H1 (cell line): ENCODE measurements around the gene PPOX. TPM values are rescaled to one million over a fixed set of nuclear protein-coding genes. Genes with fewer than 3 reads are reported as not detected.
A peak's percentile ranks its signal among the peaks of the same experiment; 100 is the strongest.

Source experiments
- CTCF ChIA-PET: fragments of 300-600 bp; sonication (Branson Sonifier 250); formaldehyde crosslinking; loops from one replicate; lab custom pipeline; 2021; ENCODE audit not compliant: partially characterized antibody; lab: Charles Lee
- POLR2A ChIA-PET: fragments of 300-600 bp; sonication (Branson Sonifier 250); formaldehyde crosslinking; loops from one replicate; lab custom pipeline; 2021; ENCODE audit warnings: inconsistent platforms; ENCODE audit not compliant: partially characterized antibody; lab: Charles Lee
- DNase-seq, 2 experiments: peaks; one replicate each; pipeline versions ENCODE4 v3.0.0 to v3.0.0-alpha.2; 2010 to 2022; ENCODE audit warnings: low spot score in 2 of 2, low read depth in 1 of 2, mixed read lengths in 1 of 2
- FAIRE-seq: peaks from 2 replicates; lab custom pipeline; 2011; peaks lifted over from hg19 to GRCh38; lab: Jason Lieb, UNC
- H2AFZ ChIP-seq: 2 replicates; pipeline ENCODE4 v1.8.1; 2012; ENCODE audit warnings: low read length, inconsistent platforms
- H2AK5ac ChIP-seq: 2 replicates; pipeline ENCODE4 v1.6.1; 2013; ENCODE audit warnings: low read depth, low read length
- H2BK120ac ChIP-seq: replicated peaks from 2 replicates; pipeline ENCODE3; 2013; ENCODE audit warnings: low read depth, low read length, inconsistent platforms
- H2BK12ac ChIP-seq: 2 replicates; pipeline ENCODE4 v1.6.1; 2013; ENCODE audit warnings: low read depth, low read length
- H2BK15ac ChIP-seq: 2 replicates; pipeline ENCODE4 v1.6.1; 2013; ENCODE audit warnings: low read length
- H2BK20ac ChIP-seq: 2 replicates; pipeline ENCODE4 v1.6.1; 2013; ENCODE audit warnings: low read length
- H2BK5ac ChIP-seq: 2 replicates; pipeline ENCODE4 v1.6.1; 2013; ENCODE audit warnings: low read depth, low read length
- H3K14ac ChIP-seq: 2 replicates; pipeline ENCODE4 v1.6.1; 2013; ENCODE audit warnings: inconsistent platforms; ENCODE audit not compliant: insufficient read length
- H3K18ac ChIP-seq: 2 replicates; pipeline ENCODE4 v1.6.1; 2013; ENCODE audit warnings: low read length; ENCODE audit errors: extremely low read depth
- H3K23ac ChIP-seq: 2 replicates; pipeline ENCODE4 v1.6.1; 2013; ENCODE audit warnings: inconsistent platforms; ENCODE audit not compliant: insufficient read length
- H3K23me2 ChIP-seq: 2 replicates; pipeline ENCODE4 v1.6.1; 2013; ENCODE audit warnings: low read depth, low read length
- H3K27ac ChIP-seq: 2 replicates; pipeline ENCODE4 v1.6.1; 2011; ENCODE audit warnings: low read depth, low read length, inconsistent platforms
- H3K27me3 ChIP-seq, 4 experiments: replicated peaks in 1 of 4; 1 replicate in 1 of 4; 2 replicates in 3 of 4; pipeline versions ENCODE4 v1.6.1 to v1.8.1; 2011 to 2013; ENCODE audit warnings: low read length in 3 of 4, mild to moderate bottlenecking in 3 of 4, inconsistent platforms in 2 of 4, mixed read lengths in 2 of 4, moderate library complexity in 1 of 4; ENCODE audit not compliant: control insufficient read depth in 3 of 4, insufficient read depth in 3 of 4; ENCODE audit errors: extremely low read depth in 1 of 4
- H3K36me3 ChIP-seq, 4 experiments: 2 replicates each; pipeline versions ENCODE4 v1.6.1 to v1.8.1; 2011 to 2013; ENCODE audit warnings: mild to moderate bottlenecking in 4 of 4, low read length in 3 of 4, moderate library complexity in 2 of 4, control low read depth in 1 of 4, inconsistent platforms in 1 of 4; ENCODE audit not compliant: insufficient read depth in 4 of 4, control insufficient read depth in 2 of 4
- H3K4ac ChIP-seq: replicated peaks from 2 replicates; pipeline ENCODE3; 2013; ENCODE audit warnings: low read length, low read depth, mixed read lengths, inconsistent platforms; ENCODE audit not compliant: insufficient read length
- H3K4me1 ChIP-seq, 4 experiments: replicated peaks in 1 of 4; 1 replicate in 1 of 4; 2 replicates in 3 of 4; pipeline versions ENCODE4 v1.6.1 to v1.8.1; 2011 to 2013; ENCODE audit warnings: low read length in 3 of 4, inconsistent platforms in 2 of 4, mixed read lengths in 1 of 4; ENCODE audit not compliant: insufficient read depth in 4 of 4, control insufficient read depth in 3 of 4
- H3K4me2 ChIP-seq, 2 experiments: 2 replicates each; pipeline versions ENCODE4 v1.6.1 to v1.8.1; 2011 to 2013; ENCODE audit warnings: low read depth in 2 of 2, low read length in 2 of 2, control low read depth in 1 of 2, inconsistent platforms in 1 of 2, mild to moderate bottlenecking in 1 of 2; ENCODE audit not compliant: insufficient read depth in 1 of 2
- H3K4me3 ChIP-seq, 4 experiments: fragments of 200-600, 300-600 bp in 1 of 4; sonication (generic), shearing (Covaris generic), sonication (Bioruptor Twin) in 1 of 4; 2 replicates each; pipeline versions ENCODE4 v1.5.1 to v1.8.1; 2011 to 2016; ENCODE audit warnings: low read length in 4 of 4, low read depth in 3 of 4, control low read depth in 2 of 4, inconsistent platforms in 2 of 4, mild to moderate bottlenecking in 2 of 4, mixed read lengths in 1 of 4, moderate library complexity in 1 of 4; ENCODE audit not compliant: insufficient read depth in 2 of 4; ENCODE audit errors: extremely low read depth in 1 of 4
- H3K56ac ChIP-seq: replicated peaks from 2 replicates; pipeline ENCODE3; 2013; ENCODE audit warnings: low read depth, mild to moderate bottlenecking, mixed read lengths, low read length, inconsistent platforms; ENCODE audit not compliant: insufficient read length
- H3K79me1 ChIP-seq: 2 replicates; pipeline ENCODE4 v1.6.1; 2013; ENCODE audit warnings: low read depth, low read length, control low read depth
- H3K79me2 ChIP-seq, 2 experiments: 2 replicates each; pipeline versions ENCODE4 v1.6.1 to v1.8.1; 2012 to 2013; ENCODE audit warnings: low read length in 2 of 2, mild to moderate bottlenecking in 2 of 2, inconsistent platforms in 1 of 2; ENCODE audit not compliant: insufficient read depth in 2 of 2, control insufficient read depth in 1 of 2
- H3K9ac ChIP-seq, 4 experiments: replicated peaks in 1 of 4; 1 replicate in 1 of 4; 2 replicates in 3 of 4; pipeline versions ENCODE4 v1.6.1 to v1.8.1; 2011 to 2013; ENCODE audit warnings: low read depth in 3 of 4, low read length in 3 of 4, control low read depth in 2 of 4, mild to moderate bottlenecking in 2 of 4, moderate library complexity in 2 of 4, inconsistent platforms in 1 of 4; ENCODE audit errors: extremely low read depth in 1 of 4
- H3K9me3 ChIP-seq, 2 experiments: 2 replicates each; pipeline versions ENCODE4 v1.6.1 to v1.8.1; 2012 to 2013; ENCODE audit warnings: mild to moderate bottlenecking in 2 of 2, moderate library complexity in 2 of 2, control low read depth in 1 of 2, inconsistent platforms in 1 of 2, low read depth in 1 of 2, low read length in 1 of 2, mixed read lengths in 1 of 2; ENCODE audit not compliant: insufficient read depth in 2 of 2
- H4K20me1 ChIP-seq, 2 experiments: replicated peaks in 1 of 2; 2 replicates each; pipeline versions ENCODE3 to v1.8.1; 2011 to 2013; ENCODE audit warnings: inconsistent platforms in 2 of 2, low read length in 2 of 2, mild to moderate bottlenecking in 1 of 2; ENCODE audit not compliant: insufficient read depth in 2 of 2, control insufficient read depth in 1 of 2
- H4K5ac ChIP-seq: 2 replicates; pipeline ENCODE4 v1.6.1; 2013; ENCODE audit warnings: low read length, low read depth, mixed read lengths, inconsistent platforms; ENCODE audit not compliant: insufficient read length
- H4K8ac ChIP-seq: 2 replicates; pipeline ENCODE4 v1.8.0; 2013; ENCODE audit warnings: mild to moderate bottlenecking, moderate library complexity, low read length, inconsistent platforms; ENCODE audit not compliant: insufficient read depth; ENCODE audit errors: extremely low read depth
- H4K91ac ChIP-seq: replicated peaks from 2 replicates; pipeline ENCODE3; 2013; ENCODE audit warnings: low read length, mixed read lengths, inconsistent platforms; ENCODE audit not compliant: insufficient read length
- GTF2F1 ChIP-seq: IDR thresholded peaks from 2 replicates; pipeline ENCODE4 v1.6.1; 2012; ENCODE audit warnings: low read depth, low read length, improper control_type of control experiment, borderline replicate concordance
- KDM5A ChIP-seq: fragments of 200-600 bp; IDR thresholded peaks from 2 replicates; pipeline ENCODE4 v1.7.1; 2012; ENCODE audit warnings: mild to moderate bottlenecking, low read length, inconsistent platforms, mixed read lengths
- PHF8 ChIP-seq: fragments of 200-600 bp; sonication (generic); conservative IDR thresholded peaks from 2 replicates; pipeline ENCODE4 v1.7.1; 2012; ENCODE audit warnings: low read depth, mild to moderate bottlenecking, inconsistent platforms, low read length, moderate library complexity
- WGBS, 2 experiments: shearing (Covaris generic) in 1 of 2; methylation state at CpG; one replicate each; pipeline versions ENCODE4 v1.1.6 to v1.1.7; 2013 to 2015; ENCODE audit warnings: low lambda C conversion rate in 2 of 2, mixed read lengths in 2 of 2, inconsistent platforms in 1 of 2, low coverage in 1 of 2, missing lambda C conversion rate in 1 of 2; ENCODE audit not compliant: insufficient replicate concordance in 2 of 2, insufficient coverage in 1 of 2, insufficient read length in 1 of 2; ENCODE audit errors: extremely low coverage in 1 of 2, missing lambda C conversion rate in 1 of 2; 5-methylcytosine and 5-hydroxymethylcytosine counted together
- polyA plus RNA-seq, 7 experiments: library from polyadenylated mRNA; depleted of rRNA in 3 of 7; stranded (reverse) in 5 of 7; unstranded in 2 of 7; fragments of >200 nt in 5 of 7; fragments of 200-250 nt in 2 of 7; gene quantifications; 1 replicate in 5 of 7; 2 replicates in 1 of 7; 4 replicates in 1 of 7; pipeline versions ENCODE4 v1.2.1 to v1.2.3, GENCODE V29; 2011 to 2013; ENCODE audit warnings: missing spikeins in 2 of 7, mixed read lengths in 2 of 7
- total RNA-seq: library from RNA; stranded (reverse); fragmentation: NEBNext Ultra II Directional; extraction: Animal tissue kit (Norgen Biotek cat#: 25700); gene quantifications from 2 replicates; pipeline ENCODE4 v1.2.1, GENCODE V29; 2021

PPOX gene
- total and polyA plus RNA-seq, 2 of the 8 experiments (the other 6 are each of a cell fraction or from before 2014, with no cell fraction given) = 39.4 to 40.4 TPM

DNA sequence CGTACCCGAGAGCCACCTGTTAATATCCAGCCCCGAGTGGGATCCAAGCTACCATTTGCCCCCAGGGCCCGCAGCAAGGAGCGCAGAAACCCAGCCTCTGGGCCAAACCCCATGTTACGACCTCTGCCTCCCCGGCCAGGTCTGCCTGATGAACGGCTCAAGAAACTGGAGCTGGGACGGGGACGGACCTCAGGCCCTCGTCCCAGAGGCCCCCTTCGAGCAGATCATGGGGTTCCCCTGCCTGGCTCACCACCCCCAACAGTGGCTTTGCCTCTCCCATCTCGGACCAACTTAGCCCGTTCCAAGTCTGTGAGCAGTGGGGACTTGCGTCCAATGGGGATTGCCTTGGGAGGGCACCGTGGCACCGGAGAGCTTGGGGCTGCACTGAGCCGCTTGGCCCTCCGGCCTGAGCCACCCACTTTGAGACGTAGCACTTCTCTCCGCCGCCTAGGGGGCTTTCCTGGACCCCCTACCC is 5.5 kb upstream of the PPOX start:
- H2BK5ac ChIP-seq = no peak overlapping the region
- no peak overlapping the region for H3K4ac ChIP-seq
- no peaks in the 10 kb centered on the region for H4K20me1 ChIP-seq
- no peak for FAIRE-seq
- H2BK15ac ChIP-seq = no peak overlapping the region
- H3K4me2 ChIP-seq = peak overlapping the region in 1 of 2 experiments; percentile 63; a peak in 1 of 4 replicates
- no peak overlapping the region for H3K23ac ChIP-seq
- H3K9me3 ChIP-seq = no peaks in the 10 kb centered on the region
- ChIA-PET POLR2A (interaction anchor here (0.6 to 0.9 kb wide), 2 partner anchors 11 to 59 kb away, joined by 3 read pairs; no protein-coding TSS in a partner anchor), CTCF (interaction anchor here (1.1 kb wide), 2 partner anchors 11 to 152 kb away, joined by 3 read pairs; no protein-coding TSS in a partner anchor)
- no peak overlapping the region for H3K9ac ChIP-seq
- no peak overlapping the region for H2BK20ac ChIP-seq
- no peak overlapping the region for H4K5ac ChIP-seq
- no peak overlapping the region for H3K27ac ChIP-seq
- no peak overlapping the region for H3K4me3 ChIP-seq
- no peak overlapping the region for H2AFZ ChIP-seq
- no peaks in the 10 kb centered on the region for H3K27me3 ChIP-seq
- 91% methylated on average over 22 of the region's 22 CpGs; no CpG with 5 or more reads in 1 of the 2 experiments for WGBS, 2 experiments
- H3K4me1 ChIP-seq = peaks cover 0 to 20% (median 8%) of the 10 kb centered on the region in 4 experiments; a peak in 5 of 7 replicates
- peaks cover 6% of the 10 kb centered on the region for H3K23me2 ChIP-seq
- H3K36me3 ChIP-seq = peaks cover 2 to 12% (median 7%) of the 10 kb centered on the region in 4 experiments; a peak in 5 of 8 replicates
- no peak overlapping the region for H4K8ac ChIP-seq
- no peak for DNase-seq
- no peak overlapping the region for H3K56ac ChIP-seq
- H2BK120ac ChIP-seq = no peak overlapping the region
- H4K91ac ChIP-seq = no peak overlapping the region
- TF ChIP-seq KDM5A (no peak), GTF2F1 (no peak), PHF8 (no peak)
- H2BK12ac ChIP-seq = no peak overlapping the region
- H3K79me1 ChIP-seq = no peaks in the 10 kb centered on the region; the same call in 1 of the 2 replicates
- H3K79me2 ChIP-seq = no peaks in the 10 kb centered on the region; a peak in 1 of 4 replicates
- H3K14ac ChIP-seq = no peak overlapping the region
- H2AK5ac ChIP-seq = no peak overlapping the region
- no peak overlapping the region for H3K18ac ChIP-seq
